Duodenal mucosa (tissue), 2 donors: ENCODE results near the gene KRTAP20-4.

Experiments used
- H3K27ac ChIP-seq: one replicate; pipeline ENCODE4 v1.7.0; 2013; ENCODE audit warnings: low read depth, low read length
- H3K27me3 ChIP-seq, 2 donors: one replicate each; pipeline ENCODE4 v1.7.0; 2013; ENCODE audit warnings: low read length in 2 of 2, control low read depth in 1 of 2; ENCODE audit not compliant: insufficient read depth in 2 of 2, control insufficient read depth in 1 of 2
- H3K36me3 ChIP-seq, 2 donors: one replicate each; pipeline ENCODE4 v1.7.0; 2013; ENCODE audit warnings: low read length in 2 of 2, control low read depth in 1 of 2; ENCODE audit not compliant: insufficient read depth in 2 of 2, control insufficient read depth in 1 of 2
- H3K4me1 ChIP-seq, 2 donors: one replicate each; pipeline ENCODE4 v1.7.0; 2013; ENCODE audit warnings: low read length in 2 of 2, control low read depth in 1 of 2; ENCODE audit not compliant: insufficient read depth in 2 of 2, control insufficient read depth in 1 of 2
- H3K4me3 ChIP-seq, 2 donors: one replicate each; pipeline ENCODE4 v1.7.0; 2013; ENCODE audit warnings: low read length in 2 of 2, low read depth in 1 of 2
- H3K9ac ChIP-seq, 2 donors: one replicate each; pipeline ENCODE4 v1.7.0; 2013; ENCODE audit warnings: low read length in 2 of 2, low read depth in 1 of 2
- H3K9me3 ChIP-seq, 2 donors: one replicate each; pipeline ENCODE4 v1.7.0; 2013; ENCODE audit warnings: low read length in 2 of 2, control low read depth in 1 of 2; ENCODE audit not compliant: control insufficient read depth in 1 of 2

KRTAP20-4 gene

DNA sequence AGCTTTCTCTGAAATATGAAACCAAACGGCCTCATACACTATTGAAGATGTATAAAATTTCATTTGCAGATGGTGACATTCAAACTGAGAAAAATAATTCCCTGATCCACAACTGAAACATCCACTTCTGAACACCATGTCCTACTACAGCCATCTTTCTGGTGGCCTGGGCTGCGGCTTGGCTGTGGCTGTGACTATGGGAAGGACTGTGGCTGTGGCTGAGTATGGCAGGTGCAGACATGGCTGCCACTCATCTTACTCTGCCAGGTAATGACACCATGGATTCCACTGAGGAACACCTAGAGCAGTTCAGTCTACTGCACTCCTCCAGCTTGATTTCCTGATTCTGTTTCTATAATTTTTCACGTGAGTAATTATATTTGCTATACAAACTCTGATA lies at the start of gene KRTAP20-4:
Gene KRTAP20-4, plus strand, starts transcription at position 106 of the 400 bp plus-strand sequence.
- Histone ChIP-seq H3K9ac (no peak within 1 kb of the TSS), H3K27me3 (no peaks in the 10 kb centered on the region), H3K4me3 (no peak within 1 kb of the TSS), H3K36me3 (no peaks in the 10 kb centered on the region), H3K4me1 (no peaks in the 10 kb centered on the region), H3K27ac (no peak within 1 kb of the TSS), H3K9me3 (peaks cover 11 to 12% of the 10 kb centered on the region in 2 donors)

GRCh38 chr21:30577766-30578165 lies 42.7 kb upstream of the KRTAP20-4 start:
- H3K27ac ChIP-seq: no peak overlapping the region
- no peaks in the 10 kb centered on the region for H3K27me3 ChIP-seq
- no peaks in the 10 kb centered on the region for H3K36me3 ChIP-seq
- H3K9ac ChIP-seq: no peak overlapping the region
- H3K4me1 ChIP-seq: no peaks in the 10 kb centered on the region
- no peak overlapping the region for H3K4me3 ChIP-seq
- H3K9me3 ChIP-seq: peaks cover 0 to 5% of the 10 kb centered on the region in 2 donors

GRCh38 chr21:30579346-30579745 lies 41.1 kb upstream of the KRTAP20-4 start:
- Histone ChIP-seq H3K27me3 (no peaks in the 10 kb centered on the region), H3K9ac (no peak overlapping the region), H3K4me1 (no peaks in the 10 kb centered on the region), H3K36me3 (no peaks in the 10 kb centered on the region), H3K4me3 (no peak overlapping the region), H3K27ac (no peak overlapping the region), H3K9me3 (peaks cover 0 to 6% of the 10 kb centered on the region in 2 donors)

- H3K9me3 ChIP-seq: peaks cover 0 to 7% of the 10 kb centered on the region in 2 donors
- no peaks in the 10 kb centered on the region for H3K36me3 ChIP-seq
- H3K4me3 ChIP-seq: no peak overlapping the region
- no peak overlapping the region for H3K9ac ChIP-seq
- H3K27me3 ChIP-seq: no peaks in the 10 kb centered on the region
- H3K27ac ChIP-seq: no peak overlapping the region
- no peaks in the 10 kb centered on the region for H3K4me1 ChIP-seq
Measured at GRCh38 chr21:30580132-30580531, 40.3 kb upstream of the KRTAP20-4 start.

- Histone ChIP-seq H3K27ac (no peak overlapping the region), H3K36me3 (no peaks in the 10 kb centered on the region)
Measured at GRCh38 chr21:30582870-30583269, 37.6 kb upstream of the KRTAP20-4 start.

GRCh38 chr21:30590297-30590696 lies 30.1 kb upstream of the KRTAP20-4 start, which contains the start of gene KRTAP22-2:
Gene KRTAP22-2 (minus strand): TSS chr21:30590397.
- Histone ChIP-seq H3K27me3 (no peaks in the 10 kb centered on the region), H3K4me3 (no peak within 1 kb of the TSS), H3K9me3 (peaks cover 4 to 8% of the 10 kb centered on the region in 2 donors), H3K9ac (no peak within 1 kb of the TSS), H3K4me1 (no peaks in the 10 kb centered on the region), H3K27ac (no peak within 1 kb of the TSS), H3K36me3 (no peaks in the 10 kb centered on the region)

More at GRCh38 chr21:30582870-30583269, 37.6 kb upstream of the KRTAP20-4 start:
- Histone ChIP-seq H3K9me3 (peaks cover 0 to 7% of the 10 kb centered on the region in 2 donors), H3K9ac (no peak overlapping the region), H3K4me3 (no peak overlapping the region), H3K4me1 (no peaks in the 10 kb centered on the region), H3K27me3 (no peaks in the 10 kb centered on the region)

DNA sequence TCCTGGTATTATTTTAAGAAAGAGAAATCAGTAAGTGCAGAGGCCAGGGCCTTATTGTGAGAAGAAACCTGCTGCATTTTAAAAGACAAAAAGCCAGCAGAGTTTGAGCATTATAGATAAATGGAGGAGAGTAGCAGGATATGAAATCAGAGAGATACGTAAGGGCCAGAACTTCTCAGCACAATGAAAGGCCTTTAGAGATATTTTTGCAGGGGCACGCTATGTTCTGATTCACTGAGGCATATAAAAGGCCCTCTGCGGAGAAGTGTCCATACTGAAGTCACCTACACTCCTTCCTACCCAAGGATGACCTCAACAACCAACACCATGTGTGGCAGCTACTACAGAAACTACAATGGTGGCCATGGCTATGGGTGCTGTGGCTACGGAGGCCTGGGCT lies 28.3 kb upstream of the KRTAP20-4 start, which contains the start of gene KRTAP6-3:
Gene KRTAP6-3, plus strand, starts transcription at position 301 of the 400 bp plus-strand sequence. Its CDS starts 6 bp downstream, at position 307.
- H3K36me3 ChIP-seq: no peaks in the 10 kb centered on the region
- H3K27ac ChIP-seq: no peak within 1 kb of the TSS
- H3K4me1 ChIP-seq: no peaks in the 10 kb centered on the region
- no peaks in the 10 kb centered on the region for H3K27me3 ChIP-seq
- H3K9me3 ChIP-seq: peaks cover 4 to 11% of the 10 kb centered on the region in 2 donors
- no peak within 1 kb of the TSS for H3K9ac ChIP-seq
- no peak within 1 kb of the TSS for H3K4me3 ChIP-seq

- Histone ChIP-seq H3K27ac (no peak within 1 kb of the TSS), H3K27me3 (no peaks in the 10 kb centered on the region), H3K4me1 (no peaks in the 10 kb centered on the region), H3K36me3 (no peaks in the 10 kb centered on the region), H3K9me3 (peaks cover 0 to 15% of the 10 kb centered on the region in 2 donors), H3K9ac (no peak within 1 kb of the TSS), H3K4me3 (no peak within 1 kb of the TSS)
Measured at GRCh38 chr21:30598802-30599201, 21.6 kb upstream of the KRTAP20-4 start, which contains the start of gene KRTAP6-2. Gene KRTAP6-2 (minus strand): TSS chr21:30598902. CDS start chr21:30598874, 28 bp downstream.

DNA sequence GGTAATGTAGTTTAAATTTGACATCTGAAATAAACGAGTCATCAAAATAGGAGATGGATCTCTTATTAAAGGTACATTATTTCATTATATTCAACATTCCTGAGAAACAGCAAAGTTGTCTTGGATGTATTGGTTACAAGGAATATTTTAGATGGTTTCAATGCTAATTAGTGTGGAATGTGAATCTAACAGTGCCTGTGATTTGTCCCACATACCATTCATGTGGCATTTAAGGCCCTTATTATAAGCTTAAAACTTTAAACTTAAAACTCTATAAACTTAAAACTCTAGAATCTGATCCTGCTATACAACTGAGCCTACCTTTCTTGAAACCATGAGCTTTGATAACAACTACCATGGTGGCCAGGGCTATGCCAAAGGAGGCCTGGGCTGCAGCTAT lies 19.6 kb upstream of the KRTAP20-4 start, which contains the start of gene KRTAP22-1:
Gene KRTAP22-1, plus strand, starts transcription at position 301 of the 400 bp plus-strand sequence.
- Histone ChIP-seq H3K36me3 (no peaks in the 10 kb centered on the region), H3K4me1 (no peaks in the 10 kb centered on the region), H3K9ac (no peak within 1 kb of the TSS), H3K4me3 (no peak within 1 kb of the TSS), H3K27ac (no peak within 1 kb of the TSS), H3K27me3 (no peaks in the 10 kb centered on the region), H3K9me3 (peaks cover 0 to 13% of the 10 kb centered on the region in 2 donors)

DNA sequence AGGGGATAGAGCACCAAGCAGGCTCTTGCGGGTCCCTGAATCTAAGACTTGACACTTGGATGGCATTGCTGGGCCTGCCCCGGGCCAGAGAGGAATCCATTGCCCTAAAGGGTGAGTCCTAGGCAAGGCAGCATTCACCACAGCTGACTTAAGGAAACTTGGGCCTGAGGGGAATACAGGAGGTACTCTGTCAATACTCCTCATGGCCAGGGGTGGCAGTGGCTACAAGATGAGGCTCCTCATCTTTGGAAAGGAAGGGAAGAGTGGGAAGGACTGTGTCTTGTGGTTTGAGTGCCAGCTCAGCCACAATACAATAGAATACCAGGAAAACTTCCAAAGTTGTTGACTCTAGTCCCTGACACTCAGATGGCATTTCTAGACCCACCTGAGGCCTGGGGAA lies 14.5 kb upstream of the KRTAP20-4 start:
- Histone ChIP-seq H3K36me3 (no peaks in the 10 kb centered on the region), H3K9me3 (peaks cover 0 to 20% of the 10 kb centered on the region in 2 donors), H3K9ac (no peak overlapping the region), H3K4me3 (no peak overlapping the region), H3K4me1 (no peaks in the 10 kb centered on the region), H3K27me3 (no peaks in the 10 kb centered on the region), H3K27ac (no peak overlapping the region)
